Glutamatergic neuron (in vitro differentiated cells): ENCODE measurements around the gene THBS2. TPM values are rescaled to one million over a fixed set of nuclear protein-coding genes. Genes with fewer than 3 reads are reported as not detected.

Experiments
- DNase-seq: peaks from one replicate; pipeline ENCODE4 v3.0.0; 2022
- H3K27ac Mint-ChIP-seq: one replicate; pipeline ENCODE4 v1.8.0; 2020; ENCODE audit warnings: mild to moderate bottlenecking, mixed read lengths, inconsistent platforms; ENCODE audit not compliant: unreplicated experiment
- H3K27me3 Mint-ChIP-seq: one replicate; pipeline ENCODE4 v1.8.0; 2020; ENCODE audit warnings: mild to moderate bottlenecking, moderate library complexity, mixed read lengths, inconsistent platforms; ENCODE audit not compliant: unreplicated experiment
- H3K36me3 Mint-ChIP-seq: one replicate; pipeline ENCODE4 v1.8.0; 2020; ENCODE audit warnings: mild to moderate bottlenecking, mixed read lengths, inconsistent platforms; ENCODE audit not compliant: unreplicated experiment
- H3K4me1 Mint-ChIP-seq: one replicate; pipeline ENCODE4 v1.8.0; 2020; ENCODE audit warnings: mild to moderate bottlenecking, low read depth, mixed read lengths, inconsistent platforms; ENCODE audit not compliant: unreplicated experiment
- H3K4me3 Mint-ChIP-seq: one replicate; pipeline ENCODE4 v1.8.0; 2020; ENCODE audit warnings: mild to moderate bottlenecking, mixed read lengths, inconsistent platforms; ENCODE audit not compliant: unreplicated experiment
- H3K9me3 Mint-ChIP-seq: one replicate; pipeline ENCODE4 v1.8.0; 2020; ENCODE audit warnings: mild to moderate bottlenecking, moderate library complexity, mixed read lengths, inconsistent platforms; ENCODE audit not compliant: unreplicated experiment
- total RNA-seq: library from RNA; stranded (reverse); fragmentation: NEBNext Ultra II Directional; extraction: Animal tissue kit (Norgen Biotek cat#: 25700); gene quantifications from one replicate; pipeline ENCODE4 v1.2.1, GENCODE V29; 2021; ENCODE audit not compliant: unreplicated experiment
- TF ChIP-seq, protein P1 (sequence below): fragments of 200-600 bp; sonication (generic); IDR thresholded peaks from one replicate; pipeline ENCODE4 v1.5.0; 2021; ENCODE audit not compliant: partially characterized antibody, unreplicated experiment

THBS2 gene
- total RNA-seq, 1 donor from 2014 or later: 3.1 TPM

DNA sequence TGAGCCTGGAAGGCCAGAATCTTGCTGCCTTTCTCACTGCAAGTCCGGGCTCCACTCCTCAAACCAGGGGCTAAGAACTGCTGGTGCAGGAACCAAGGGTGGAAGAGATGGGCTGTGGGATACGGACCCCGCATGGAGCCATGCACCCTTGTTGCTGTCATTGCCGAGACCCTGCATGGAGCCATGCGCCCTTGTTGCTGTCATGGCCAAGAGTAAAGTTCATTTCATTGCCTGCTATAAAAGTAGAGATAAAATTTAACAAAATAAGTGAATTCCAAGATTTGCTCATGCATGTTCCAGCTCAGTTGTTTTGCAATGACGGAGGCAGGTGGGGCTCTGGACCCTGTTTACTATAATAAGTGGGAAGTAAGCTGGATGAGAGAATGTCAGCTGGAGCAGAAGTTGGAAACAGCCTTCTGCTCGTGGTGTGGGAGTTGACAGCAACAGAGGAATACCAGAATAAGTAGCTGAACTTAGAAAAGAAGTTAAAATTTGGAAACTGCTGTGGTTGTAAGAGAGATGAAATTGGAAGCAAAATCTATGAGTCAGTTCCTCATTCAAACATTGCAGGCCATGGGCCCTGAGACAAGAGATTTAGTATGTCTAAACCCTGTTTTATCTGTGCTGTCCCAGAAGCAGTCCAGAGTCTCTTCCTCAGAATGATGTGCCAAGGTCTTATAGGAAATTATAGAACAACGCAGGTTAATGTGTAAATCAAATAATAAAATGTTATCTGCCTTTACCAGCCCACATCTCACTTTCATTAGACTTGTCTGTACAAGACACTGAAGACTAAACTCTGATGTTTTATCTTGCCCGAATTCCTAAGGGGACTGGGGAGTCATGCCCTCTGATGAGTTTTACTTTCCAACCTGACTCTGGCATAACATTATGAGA is 15.8 kb upstream of the THBS2 start:
- no peak overlapping the region for H3K27ac Mint-ChIP-seq
- no peaks in the 10 kb centered on the region for H3K4me1 Mint-ChIP-seq
- DNase-seq: no peak
- H3K27me3 Mint-ChIP-seq: peaks cover 3% of the 10 kb centered on the region
- H3K9me3 Mint-ChIP-seq: no peaks in the 10 kb centered on the region
- no peak overlapping the region for H3K4me3 Mint-ChIP-seq
- TF ChIP-seq, protein P1, sequence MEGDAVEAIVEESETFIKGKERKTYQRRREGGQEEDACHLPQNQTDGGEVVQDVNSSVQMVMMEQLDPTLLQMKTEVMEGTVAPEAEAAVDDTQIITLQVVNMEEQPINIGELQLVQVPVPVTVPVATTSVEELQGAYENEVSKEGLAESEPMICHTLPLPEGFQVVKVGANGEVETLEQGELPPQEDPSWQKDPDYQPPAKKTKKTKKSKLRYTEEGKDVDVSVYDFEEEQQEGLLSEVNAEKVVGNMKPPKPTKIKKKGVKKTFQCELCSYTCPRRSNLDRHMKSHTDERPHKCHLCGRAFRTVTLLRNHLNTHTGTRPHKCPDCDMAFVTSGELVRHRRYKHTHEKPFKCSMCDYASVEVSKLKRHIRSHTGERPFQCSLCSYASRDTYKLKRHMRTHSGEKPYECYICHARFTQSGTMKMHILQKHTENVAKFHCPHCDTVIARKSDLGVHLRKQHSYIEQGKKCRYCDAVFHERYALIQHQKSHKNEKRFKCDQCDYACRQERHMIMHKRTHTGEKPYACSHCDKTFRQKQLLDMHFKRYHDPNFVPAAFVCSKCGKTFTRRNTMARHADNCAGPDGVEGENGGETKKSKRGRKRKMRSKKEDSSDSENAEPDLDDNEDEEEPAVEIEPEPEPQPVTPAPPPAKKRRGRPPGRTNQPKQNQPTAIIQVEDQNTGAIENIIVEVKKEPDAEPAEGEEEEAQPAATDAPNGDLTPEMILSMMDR: no peak
- H3K36me3 Mint-ChIP-seq: peaks cover 5% of the 10 kb centered on the region

DNA sequence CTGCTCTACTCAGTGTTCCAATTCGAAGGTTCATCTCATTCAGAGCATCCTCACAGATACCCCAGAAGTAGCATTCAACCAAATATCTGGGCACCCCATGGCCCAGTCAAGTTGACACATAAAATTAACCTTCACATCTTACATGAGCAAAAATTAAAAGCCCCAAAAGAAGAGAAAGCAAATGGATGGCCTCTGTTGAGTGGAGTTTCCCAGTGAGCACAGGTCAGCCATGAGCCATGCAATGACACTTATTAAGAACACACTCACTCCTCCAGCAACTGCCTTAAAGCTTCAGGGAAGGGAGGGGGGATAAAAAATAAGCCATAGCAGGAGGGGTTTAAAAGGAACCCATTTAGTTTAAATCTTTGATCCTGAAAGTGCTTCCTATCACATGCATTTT is 14.6 kb upstream of the THBS2 start:
- peaks cover 7% of the 10 kb centered on the region for H3K27me3 Mint-ChIP-seq
- DNase-seq: no peak
- H3K27ac Mint-ChIP-seq: no peak overlapping the region
- H3K4me1 Mint-ChIP-seq: peaks cover 6% of the 10 kb centered on the region
- peaks cover 5% of the 10 kb centered on the region for H3K36me3 Mint-ChIP-seq
- TF ChIP-seq, protein P1: no peak
- no peaks in the 10 kb centered on the region for H3K9me3 Mint-ChIP-seq
- H3K4me3 Mint-ChIP-seq: no peak overlapping the region

DNA sequence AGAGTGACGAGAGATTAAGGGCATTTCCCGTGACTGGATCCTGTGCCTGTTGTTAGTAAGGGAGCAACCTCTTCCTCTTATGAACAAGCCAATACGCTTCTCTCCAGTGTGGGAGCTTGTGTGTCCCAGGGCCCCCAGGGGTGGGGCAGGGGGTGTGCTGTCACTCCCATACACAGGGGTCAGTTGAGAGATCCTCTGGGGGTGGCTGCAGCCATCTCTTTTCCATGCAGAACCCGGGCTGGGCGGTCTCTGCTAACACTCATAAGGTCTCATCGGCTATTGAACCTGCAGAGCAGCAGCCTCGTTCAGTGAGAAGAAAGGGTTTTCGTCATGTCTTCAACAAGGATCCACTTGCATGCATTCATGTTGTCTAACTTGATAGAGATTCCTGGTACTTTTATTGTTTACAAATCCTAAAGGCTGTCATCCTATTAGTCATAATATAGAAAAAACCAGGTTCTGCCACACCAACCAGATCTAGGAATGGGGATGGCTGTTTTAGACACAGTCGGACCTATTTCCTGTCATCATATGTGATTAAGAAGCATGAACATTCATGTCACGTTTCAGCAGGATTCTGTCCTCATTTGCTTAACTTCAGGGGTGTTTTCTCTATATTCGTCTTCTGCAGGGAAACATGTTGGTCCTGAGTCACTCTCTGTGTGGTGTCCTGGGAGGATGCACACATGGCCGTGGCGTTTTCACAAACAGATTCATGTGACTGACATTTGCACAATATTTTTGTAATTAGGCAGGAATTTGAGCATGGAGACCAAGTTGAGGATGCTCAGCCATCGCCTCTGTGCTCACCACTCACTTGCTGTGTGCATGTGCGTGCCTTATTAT is 13.3 kb upstream of the THBS2 start:
- TF ChIP-seq, protein P1: no peak
- Mint-ChIP-seq H3K9me3 (no peaks in the 10 kb centered on the region), H3K4me3 (no peak overlapping the region), H3K36me3 (peaks cover 5% of the 10 kb centered on the region), H3K27me3 (peaks cover 7% of the 10 kb centered on the region), H3K4me1 (peaks cover 6% of the 10 kb centered on the region), H3K27ac (no peak overlapping the region)
- no peak for DNase-seq

DNA sequence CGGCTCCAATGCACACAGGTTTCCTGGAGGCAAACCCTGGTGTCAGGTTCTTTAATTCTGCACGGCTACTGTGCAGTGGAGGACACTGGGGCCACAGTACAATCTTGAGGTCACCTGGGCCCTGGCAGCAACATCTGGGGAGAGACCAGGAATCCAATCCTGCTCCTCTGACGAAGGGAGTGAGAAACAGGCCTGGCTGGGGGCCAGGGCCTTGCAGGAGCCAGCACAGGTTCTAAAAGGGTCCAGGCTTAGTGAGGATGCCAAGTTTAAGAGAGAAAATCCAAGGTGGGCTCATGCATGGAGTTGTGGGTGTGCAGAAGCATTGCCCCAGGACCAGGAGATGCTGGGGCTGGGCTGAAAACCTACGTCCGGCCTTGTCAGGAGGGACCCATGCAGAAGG is 12.6 kb upstream of the THBS2 start:
- DNase-seq: no peak
- peaks cover 6% of the 10 kb centered on the region for H3K4me1 Mint-ChIP-seq
- TF ChIP-seq, protein P1: no peak
- H3K9me3 Mint-ChIP-seq: no peaks in the 10 kb centered on the region
- peaks cover 5% of the 10 kb centered on the region for H3K36me3 Mint-ChIP-seq
- peaks cover 7% of the 10 kb centered on the region for H3K27me3 Mint-ChIP-seq
- H3K27ac Mint-ChIP-seq: no peak overlapping the region
- H3K4me3 Mint-ChIP-seq: no peak overlapping the region
